GM12875 (cell line): ENCODE results near the gene CD300LB.

Source experiments
- H3K4me3 ChIP-seq: one replicate; pipeline ENCODE4 v1.5.1; 2011; ENCODE audit warnings: low read depth, low read length, control low read depth
- CTCF ChIP-seq: IDR thresholded peaks from 2 replicates; pipeline ENCODE4 v1.5.1; 2011; ENCODE audit warnings: low read depth, mild to moderate bottlenecking, control low read depth, inconsistent platforms, low read length, moderate library complexity, borderline replicate concordance; ENCODE audit not compliant: insufficient read depth

Gene CD300LB

GRCh38 chr17:74525781-74526288 is 5.4 kb downstream of the CD300LB start:
- TF ChIP-seq CTCF, result no peak
- no peak overlapping the region for H3K4me3 ChIP-seq

- no peak for TF ChIP-seq CTCF
- H3K4me3 ChIP-seq, result no peak overlapping the region
Observed at GRCh38 chr17:74525465-74525725, 5.9 kb downstream of the CD300LB start.

GRCh38 chr17:74524653-74525464 is 6.4 kb downstream of the CD300LB start:
- H3K4me3 ChIP-seq, result no peak overlapping the region
- no peak for TF ChIP-seq CTCF

- no peak for TF ChIP-seq CTCF
- no peak overlapping the region for H3K4me3 ChIP-seq
Observed at GRCh38 chr17:74523308-74523707, 8.0 kb downstream of the CD300LB start.

- TF ChIP-seq CTCF, result no peak
Observed at GRCh38 chr17:74522381-74523105, 8.7 kb downstream of the CD300LB start.

GRCh38 chr17:74521701-74522201 is 9.5 kb downstream of the CD300LB start:
- H3K4me3 ChIP-seq, result no peak overlapping the region
- TF ChIP-seq CTCF, result no peak

More at GRCh38 chr17:74522381-74523105, 8.7 kb downstream of the CD300LB start:
- H3K4me3 ChIP-seq, result no peak overlapping the region
